ENCODE results near the gene C22orf39.

The C22orf39 gene

GRCh38 chr22:19434401-19434800 is 13.1 kb downstream of the C22orf39 start:
- peaks cover 18% of the 10 kb centered on the region for H3K4me1 ChIP-seq (ENCODE audit: control insufficient read depth, insufficient read depth, low read length)
- no peak overlapping the region for H3K9ac ChIP-seq (ENCODE audit: low read depth, low read length)
- H3K4me3 ChIP-seq (ENCODE audit: low read length) = no peak overlapping the region
- H3K4me2 ChIP-seq (ENCODE audit: low read length) = no peak overlapping the region
- peaks cover 14% of the 10 kb centered on the region for H3K36me3 ChIP-seq (ENCODE audit: insufficient read depth, low read length)
- H3K9me3 ChIP-seq (replicated peaks; ENCODE audit: low read length) = no peaks in the 10 kb centered on the region
- H3K27me3 ChIP-seq (ENCODE audit: control insufficient read depth, insufficient read depth, low read length) = no peaks in the 10 kb centered on the region

GRCh38 chr22:19432133-19432851 is 15.2 kb downstream of the C22orf39 start, which contains the start of gene MRPL40:
Gene MRPL40, plus strand, starts transcription at chr22:19432545. Its CDS starts 10 bp downstream, at chr22:19432555.
- H3K4me2 ChIP-seq (ENCODE audit: low read length) = peak within 1 kb of the TSS; percentile 98
- H3K4me1 ChIP-seq (ENCODE audit: control insufficient read depth, insufficient read depth, low read length) = peaks cover 23% of the 10 kb centered on the region
- no peaks in the 10 kb centered on the region for H3K9me3 ChIP-seq (replicated peaks; ENCODE audit: low read length)
- peaks cover 14% of the 10 kb centered on the region for H3K36me3 ChIP-seq (ENCODE audit: insufficient read depth, low read length)
- H3K27me3 ChIP-seq (ENCODE audit: control insufficient read depth, insufficient read depth, low read length) = no peaks in the 10 kb centered on the region
- H3K9ac ChIP-seq (ENCODE audit: low read depth, low read length) = peak within 1 kb of the TSS; percentile 95
- H3K4me3 ChIP-seq (ENCODE audit: low read length) = peak within 1 kb of the TSS; percentile 81

GRCh38 chr22:19431649-19432132 is 15.8 kb downstream of the C22orf39 start, which contains the start of gene HIRA:
Gene HIRA, minus strand, starts transcription at chr22:19431733. Its CDS starts 257 bp downstream, at chr22:19431476.
- Histone ChIP-seq H3K27me3 (ENCODE audit: control insufficient read depth, insufficient read depth, low read length) (no peaks in the 10 kb centered on the region), H3K9me3 (replicated peaks; ENCODE audit: low read length) (no peaks in the 10 kb centered on the region), H3K4me2 (ENCODE audit: low read length) (peak within 1 kb of the TSS; percentile 98), H3K36me3 (ENCODE audit: insufficient read depth, low read length) (peaks cover 14% of the 10 kb centered on the region), H3K4me1 (ENCODE audit: control insufficient read depth, insufficient read depth, low read length) (peaks cover 23% of the 10 kb centered on the region), H3K9ac (ENCODE audit: low read depth, low read length) (peak within 1 kb of the TSS; percentile 95), H3K4me3 (ENCODE audit: low read length) (peak within 1 kb of the TSS; percentile 81)

- Histone ChIP-seq H3K9ac (ENCODE audit: low read depth, low read length) (peak overlapping the region; percentile 95), H3K27me3 (ENCODE audit: control insufficient read depth, insufficient read depth, low read length) (no peaks in the 10 kb centered on the region), H3K9me3 (replicated peaks; ENCODE audit: low read length) (no peaks in the 10 kb centered on the region), H3K4me1 (ENCODE audit: control insufficient read depth, insufficient read depth, low read length) (peaks cover 23% of the 10 kb centered on the region), H3K36me3 (ENCODE audit: insufficient read depth, low read length) (peaks cover 14% of the 10 kb centered on the region), H3K4me3 (ENCODE audit: low read length) (peak overlapping the region; percentile 81), H3K4me2 (ENCODE audit: low read length) (peak overlapping the region; percentile 89)
Observed at GRCh38 chr22:19430890-19431541, 16.5 kb downstream of the C22orf39 start.

- Histone ChIP-seq H3K4me1 (ENCODE audit: control insufficient read depth, insufficient read depth, low read length) (peaks cover 23% of the 10 kb centered on the region), H3K4me2 (ENCODE audit: low read length) (peak overlapping the region; percentile 89), H3K27me3 (ENCODE audit: control insufficient read depth, insufficient read depth, low read length) (no peaks in the 10 kb centered on the region), H3K9me3 (replicated peaks; ENCODE audit: low read length) (no peaks in the 10 kb centered on the region), H3K9ac (ENCODE audit: low read depth, low read length) (peak overlapping the region; percentile 95), H3K36me3 (ENCODE audit: insufficient read depth, low read length) (peaks cover 6% of the 10 kb centered on the region), H3K4me3 (ENCODE audit: low read length) (peak overlapping the region; percentile 81)
Observed at GRCh38 chr22:19429950-19430889, 17.3 kb downstream of the C22orf39 start.

GRCh38 chr22:19424186-19424500 is 23.4 kb downstream of the C22orf39 start:
- Histone ChIP-seq H3K36me3 (ENCODE audit: insufficient read depth, low read length) (peaks cover 5% of the 10 kb centered on the region), H3K4me1 (ENCODE audit: control insufficient read depth, insufficient read depth, low read length) (peaks cover 4% of the 10 kb centered on the region), H3K4me3 (ENCODE audit: low read length) (no peak overlapping the region), H3K27me3 (ENCODE audit: control insufficient read depth, insufficient read depth, low read length) (no peaks in the 10 kb centered on the region), H3K9me3 (replicated peaks; ENCODE audit: low read length) (no peaks in the 10 kb centered on the region), H3K9ac (ENCODE audit: low read depth, low read length) (no peak overlapping the region), H3K4me2 (ENCODE audit: low read length) (no peak overlapping the region)

- no peak overlapping the region for H3K4me2 ChIP-seq (ENCODE audit: low read length)
- H3K4me3 ChIP-seq (ENCODE audit: low read length) = no peak overlapping the region
- H3K9me3 ChIP-seq (replicated peaks; ENCODE audit: low read length) = no peaks in the 10 kb centered on the region
- H3K36me3 ChIP-seq (ENCODE audit: insufficient read depth, low read length) = peaks cover 5% of the 10 kb centered on the region
- no peak overlapping the region for H3K9ac ChIP-seq (ENCODE audit: low read depth, low read length)
- no peaks in the 10 kb centered on the region for H3K27me3 ChIP-seq (ENCODE audit: control insufficient read depth, insufficient read depth, low read length)
- no peaks in the 10 kb centered on the region for H3K4me1 ChIP-seq (ENCODE audit: control insufficient read depth, insufficient read depth, low read length)
Observed at GRCh38 chr22:19422440-19423301, 24.8 kb downstream of the C22orf39 start.

- Histone ChIP-seq H3K4me1 (ENCODE audit: control insufficient read depth, insufficient read depth, low read length) (no peaks in the 10 kb centered on the region), H3K9me3 (replicated peaks; ENCODE audit: low read length) (no peaks in the 10 kb centered on the region)
Observed at GRCh38 chr22:19420321-19420720, 27.2 kb downstream of the C22orf39 start.

GRCh38 chr22:19419464-19420178 is 27.9 kb downstream of the C22orf39 start:
- Histone ChIP-seq H3K4me1 (ENCODE audit: control insufficient read depth, insufficient read depth, low read length) (no peaks in the 10 kb centered on the region), H3K4me2 (ENCODE audit: low read length) (no peak overlapping the region), H3K9me3 (replicated peaks; ENCODE audit: low read length) (no peaks in the 10 kb centered on the region), H3K36me3 (ENCODE audit: insufficient read depth, low read length) (peaks cover 4% of the 10 kb centered on the region), H3K4me3 (ENCODE audit: low read length) (no peak overlapping the region), H3K9ac (ENCODE audit: low read depth, low read length) (no peak overlapping the region), H3K27me3 (ENCODE audit: control insufficient read depth, insufficient read depth, low read length) (no peaks in the 10 kb centered on the region)

More at GRCh38 chr22:19420321-19420720, 27.2 kb downstream of the C22orf39 start:
- no peaks in the 10 kb centered on the region for H3K27me3 ChIP-seq (ENCODE audit: control insufficient read depth, insufficient read depth, low read length)
- no peak overlapping the region for H3K4me2 ChIP-seq (ENCODE audit: low read length)
- no peak overlapping the region for H3K9ac ChIP-seq (ENCODE audit: low read depth, low read length)
- H3K4me3 ChIP-seq (ENCODE audit: low read length) = no peak overlapping the region
- peaks cover 5% of the 10 kb centered on the region for H3K36me3 ChIP-seq (ENCODE audit: insufficient read depth, low read length)

GRCh38 chr22:19419086-19419463 is 28.4 kb downstream of the C22orf39 start:
- Histone ChIP-seq H3K4me2 (ENCODE audit: low read length) (no peak overlapping the region), H3K9ac (ENCODE audit: low read depth, low read length) (no peak overlapping the region), H3K9me3 (replicated peaks; ENCODE audit: low read length) (no peaks in the 10 kb centered on the region), H3K4me3 (ENCODE audit: low read length) (no peak overlapping the region), H3K27me3 (ENCODE audit: control insufficient read depth, insufficient read depth, low read length) (no peaks in the 10 kb centered on the region), H3K4me1 (ENCODE audit: control insufficient read depth, insufficient read depth, low read length) (no peaks in the 10 kb centered on the region), H3K36me3 (ENCODE audit: insufficient read depth, low read length) (peaks cover 2% of the 10 kb centered on the region)
